GM12801 (cell line): ENCODE data around the gene METTL8.

ENCODE experiments used
- TF ChIP-seq, protein P1 (sequence below): IDR thresholded peaks from one replicate; pipeline ENCODE4 v1.5.1; 2011; ENCODE audit warnings: control low read depth; ENCODE audit not compliant: insufficient read length; ENCODE audit errors: extremely low read depth

METTL8 gene

DNA sequence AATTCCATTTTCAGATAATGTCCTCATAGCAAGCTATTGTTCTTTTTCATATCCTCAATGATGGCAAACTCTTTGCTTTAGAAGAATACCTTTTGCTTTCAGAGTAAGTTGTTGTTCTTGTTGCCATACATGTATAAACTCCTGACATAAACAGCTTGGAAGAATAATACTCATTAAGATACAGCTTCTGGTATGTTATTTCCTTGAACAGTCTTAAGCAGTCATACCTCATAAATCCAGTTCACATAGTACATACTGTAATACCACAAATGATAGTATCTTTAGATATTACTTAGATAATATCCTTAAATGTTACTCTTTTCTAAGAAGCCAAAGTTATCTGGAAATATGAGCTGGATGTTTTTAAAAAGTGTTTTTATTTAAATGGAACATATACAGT, 23.2 kb downstream of the METTL8 start:
- TF ChIP-seq, protein P1, sequence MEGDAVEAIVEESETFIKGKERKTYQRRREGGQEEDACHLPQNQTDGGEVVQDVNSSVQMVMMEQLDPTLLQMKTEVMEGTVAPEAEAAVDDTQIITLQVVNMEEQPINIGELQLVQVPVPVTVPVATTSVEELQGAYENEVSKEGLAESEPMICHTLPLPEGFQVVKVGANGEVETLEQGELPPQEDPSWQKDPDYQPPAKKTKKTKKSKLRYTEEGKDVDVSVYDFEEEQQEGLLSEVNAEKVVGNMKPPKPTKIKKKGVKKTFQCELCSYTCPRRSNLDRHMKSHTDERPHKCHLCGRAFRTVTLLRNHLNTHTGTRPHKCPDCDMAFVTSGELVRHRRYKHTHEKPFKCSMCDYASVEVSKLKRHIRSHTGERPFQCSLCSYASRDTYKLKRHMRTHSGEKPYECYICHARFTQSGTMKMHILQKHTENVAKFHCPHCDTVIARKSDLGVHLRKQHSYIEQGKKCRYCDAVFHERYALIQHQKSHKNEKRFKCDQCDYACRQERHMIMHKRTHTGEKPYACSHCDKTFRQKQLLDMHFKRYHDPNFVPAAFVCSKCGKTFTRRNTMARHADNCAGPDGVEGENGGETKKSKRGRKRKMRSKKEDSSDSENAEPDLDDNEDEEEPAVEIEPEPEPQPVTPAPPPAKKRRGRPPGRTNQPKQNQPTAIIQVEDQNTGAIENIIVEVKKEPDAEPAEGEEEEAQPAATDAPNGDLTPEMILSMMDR, result no peak

DNA sequence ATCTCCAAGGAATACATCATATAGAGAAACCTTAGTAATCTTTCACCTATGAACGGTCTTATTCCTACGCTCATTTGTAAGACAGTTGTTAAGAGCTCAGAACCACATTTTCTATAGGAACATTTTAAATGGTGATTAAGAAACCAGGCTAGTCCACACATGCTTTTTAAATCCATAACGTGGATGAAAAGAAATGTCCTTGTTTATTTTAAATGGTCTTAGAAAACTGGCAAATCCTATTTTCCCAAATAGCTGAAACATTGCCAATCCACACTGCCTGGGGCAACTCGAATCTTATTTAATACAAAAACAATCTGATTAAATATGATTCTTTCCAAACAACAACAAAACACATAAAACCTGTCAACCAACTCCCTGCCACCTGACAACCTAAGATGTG, 23.7 kb downstream of the METTL8 start:
- TF ChIP-seq, protein P1, result no peak

DNA sequence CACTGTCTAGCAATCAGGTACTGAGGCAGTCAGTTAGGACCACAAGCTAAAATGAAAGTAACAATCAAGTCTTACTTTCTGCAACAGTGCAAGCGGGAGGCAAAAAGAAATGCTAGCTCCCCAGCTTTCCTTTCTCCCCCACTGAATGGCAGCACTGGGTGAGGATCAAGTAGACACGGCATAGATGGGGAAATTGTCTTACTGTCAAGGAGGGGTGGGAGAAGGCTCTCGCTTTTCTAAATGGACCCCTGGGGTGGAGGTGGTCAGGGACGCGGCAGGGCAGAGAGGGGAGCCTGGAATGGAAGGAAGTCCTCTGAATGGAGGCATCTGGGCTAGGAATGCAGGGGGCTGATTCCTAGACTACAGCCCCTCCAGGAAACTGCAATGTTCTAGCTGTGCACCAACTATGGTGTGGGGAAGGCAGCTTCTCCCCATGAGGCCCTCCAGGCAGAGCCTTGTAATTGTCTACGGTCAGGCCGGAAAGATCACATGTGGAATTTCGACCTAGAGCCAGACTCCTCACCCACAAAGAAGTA, 24.3 kb downstream of the METTL8 start:
- TF ChIP-seq, protein P1, result no peak

DNA sequence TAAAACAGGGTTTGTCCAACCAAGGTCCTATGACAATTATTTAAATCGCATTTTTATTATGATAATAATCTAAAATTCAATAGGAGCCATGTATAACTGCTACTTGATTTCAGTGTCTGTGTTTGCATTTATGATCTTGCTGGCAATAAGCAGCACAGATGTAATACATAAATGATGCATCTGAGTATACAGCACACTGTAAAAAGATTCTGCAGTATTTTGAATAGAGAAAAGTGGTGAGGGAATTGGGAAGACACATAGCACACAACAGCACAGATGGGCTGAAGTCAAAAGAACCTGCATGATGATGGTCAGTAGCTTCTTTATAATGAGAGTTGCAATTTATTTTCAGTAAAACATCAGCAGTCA, 26.1 kb downstream of the METTL8 start:
- TF ChIP-seq, protein P1, result no peak

DNA sequence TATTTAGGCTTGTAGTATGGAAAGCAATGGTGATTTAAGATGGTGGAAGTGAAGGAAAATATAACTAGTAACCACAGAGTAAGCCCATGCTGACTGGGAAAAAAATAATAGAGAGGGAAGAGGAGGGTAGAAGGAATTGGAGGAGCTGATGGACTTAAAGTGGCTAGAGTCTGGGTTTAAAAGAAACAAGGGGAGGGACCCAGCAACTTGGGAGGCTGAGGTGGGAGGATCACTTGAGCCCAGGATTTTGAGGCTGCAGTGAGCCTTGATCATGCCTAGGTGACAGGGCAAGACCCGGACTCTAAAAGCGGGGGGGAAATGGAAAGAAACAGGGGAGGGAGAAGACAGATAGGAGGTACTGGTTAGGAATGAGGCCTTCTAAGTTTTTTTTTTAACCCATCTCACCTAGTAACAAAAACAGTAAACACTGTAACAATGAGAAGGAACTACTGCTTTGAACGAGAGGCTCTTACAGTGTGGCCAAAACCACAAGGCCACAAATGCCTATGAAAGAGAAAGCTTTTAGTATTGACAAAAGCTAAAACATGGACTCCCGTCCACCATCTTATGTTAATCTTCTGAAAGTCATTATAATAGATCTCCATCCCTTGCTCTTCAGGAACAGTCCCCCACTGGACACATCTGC, 26.6 kb downstream of the METTL8 start:
- TF ChIP-seq, protein P1, result no peak

DNA sequence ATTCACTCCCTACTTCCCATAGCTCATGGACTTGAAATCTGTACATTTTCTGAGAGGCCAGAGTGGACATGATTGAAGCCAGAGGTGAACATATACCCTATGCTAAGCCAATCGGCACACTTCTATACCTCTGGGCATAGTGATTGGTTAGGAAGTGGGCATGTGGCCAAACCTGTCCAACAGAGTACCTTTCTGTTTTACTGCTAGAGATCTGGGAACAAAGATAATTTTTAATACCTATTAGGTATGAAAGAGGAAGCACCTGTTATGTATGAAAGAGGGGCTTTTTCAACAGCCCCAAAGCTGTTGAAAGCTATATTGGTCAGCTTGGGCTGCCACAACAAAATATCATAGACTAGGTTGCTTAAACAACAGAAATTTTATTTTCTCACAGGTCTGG, 27.7 kb downstream of the METTL8 start:
- TF ChIP-seq, protein P1, result no peak

DNA sequence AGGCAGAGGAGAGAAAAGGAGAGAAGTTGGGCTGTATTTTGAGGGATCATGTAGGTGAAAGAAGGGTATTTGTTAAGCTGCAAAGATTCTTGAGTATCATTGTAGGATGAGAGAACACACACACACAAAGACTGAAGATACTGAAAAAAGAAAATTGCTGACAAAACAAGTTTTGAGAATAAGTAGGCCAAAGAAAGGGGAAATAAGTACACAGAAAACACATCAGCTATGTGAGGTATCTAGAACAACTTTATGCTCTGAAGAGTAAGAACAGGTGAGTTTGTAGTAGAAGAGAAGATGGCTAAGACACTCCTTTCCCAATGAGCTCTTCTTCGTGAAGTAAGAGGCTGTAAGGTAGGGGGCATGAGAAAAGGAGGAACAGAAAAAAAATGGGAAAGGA, 28.2 kb downstream of the METTL8 start:
- TF ChIP-seq, protein P1, result no peak

DNA sequence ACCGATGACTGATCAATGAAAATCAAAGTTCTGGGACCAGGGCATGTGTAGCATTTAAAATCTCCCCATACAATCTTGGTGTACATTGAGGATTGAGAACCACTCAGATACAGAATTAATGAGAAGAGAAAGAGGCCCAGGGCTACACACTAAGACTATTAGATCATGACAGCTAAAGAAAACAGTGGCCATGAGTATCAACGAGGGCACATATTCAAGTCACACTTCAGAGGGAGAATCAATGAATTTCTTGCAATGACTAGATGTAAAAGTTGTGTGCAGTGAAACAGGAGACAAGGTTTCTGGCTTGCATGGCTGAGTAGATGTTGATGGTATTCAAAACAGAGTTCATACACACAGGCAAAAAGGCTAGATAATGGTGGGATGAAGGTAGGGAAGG, 29.1 kb downstream of the METTL8 start:
- TF ChIP-seq, protein P1, result no peak
